Neural progenitor cell (in vitro differentiated cells): ENCODE data around the gene CCNK. TPM values are rescaled to one million over a fixed set of nuclear protein-coding genes. Genes with fewer than 3 reads are reported as not detected.

Experiments
- DNase-seq: peaks from one replicate; pipeline ENCODE4 v3.0.0-alpha.2; 2016; ENCODE audit warnings: low spot score
- H2AFZ ChIP-seq: fragments of 200-600 bp; sonication (generic); replicated peaks from 2 replicates; pipeline ENCODE4 v1.6.1; 2016; ENCODE audit warnings: antibody characterized with exemption
- H3F3A ChIP-seq: fragments of 200-600 bp; sonication (generic); 2 replicates; pipeline ENCODE4 v1.6.1; 2016; ENCODE audit warnings: antibody characterized with exemption, low read depth
- H3K27ac ChIP-seq: fragments of 200-600 bp; sonication (generic); 2 replicates; pipeline ENCODE4 v1.5.1; 2016; ENCODE audit warnings: mild to moderate bottlenecking
- H3K27me3 ChIP-seq: fragments of 200-600 bp; sonication (generic); 2 replicates; pipeline ENCODE4 v1.6.1; 2016; ENCODE audit warnings: mild to moderate bottlenecking, moderate library complexity
- H3K36me3 ChIP-seq: fragments of 200-600 bp; sonication (generic); 2 replicates; pipeline ENCODE4 v1.5.1; 2016
- H3K4me1 ChIP-seq: fragments of 200-600 bp; sonication (generic); 2 replicates; pipeline ENCODE4 v1.6.1; 2016; ENCODE audit warnings: mixed run types
- H3K4me2 ChIP-seq: fragments of 200-600 bp; sonication (generic); 2 replicates; pipeline ENCODE4 v1.6.1; 2016
- H3K4me3 ChIP-seq: fragments of 200-600 bp; sonication (generic); 2 replicates; pipeline ENCODE4 v1.5.1; 2016
- H3K79me2 ChIP-seq: fragments of 200-600 bp; sonication (generic); 2 replicates; pipeline ENCODE4 v1.6.1; 2016; ENCODE audit warnings: low read depth
- H3K9ac ChIP-seq: fragments of 200-600 bp; sonication (generic); 2 replicates; pipeline ENCODE4 v1.6.1; 2016
- H3K9me3 ChIP-seq: fragments of 200-600 bp; sonication (generic); 2 replicates; pipeline ENCODE4 v1.5.1; 2016; ENCODE audit warnings: low read depth
- H4K20me1 ChIP-seq: fragments of 200-600 bp; sonication (generic); 2 replicates; pipeline ENCODE4 v1.6.1; 2016; ENCODE audit warnings: low read depth
- H3K27ac Mint-ChIP-seq: 3 replicates; pipeline ENCODE4 v1.8.0; 2021; ENCODE audit warnings: mixed read lengths
- H3K27me3 Mint-ChIP-seq: 2 replicates; pipeline ENCODE4 v1.8.0; 2022; ENCODE audit warnings: low read depth, mild to moderate bottlenecking, inconsistent platforms, moderate library complexity, mixed read lengths; ENCODE audit not compliant: insufficient read depth
- H3K36me3 Mint-ChIP-seq: 3 replicates; pipeline ENCODE4 v1.8.0; 2021; ENCODE audit warnings: mixed read lengths
- H3K4me1 Mint-ChIP-seq: 3 replicates; pipeline ENCODE4 v1.8.0; 2021; ENCODE audit warnings: mixed read lengths
- H3K4me3 Mint-ChIP-seq: 3 replicates; pipeline ENCODE4 v1.8.0; 2021; ENCODE audit warnings: mild to moderate bottlenecking, moderate library complexity, mixed read lengths
- H3K9me3 Mint-ChIP-seq: 3 replicates; pipeline ENCODE4 v1.8.0; 2020; ENCODE audit warnings: mixed read lengths
- EZH2 ChIP-seq: fragments of 200-600 bp; sonication (generic); IDR thresholded peaks from 2 replicates; pipeline ENCODE4 v1.6.1; 2017; ENCODE audit warnings: antibody characterized with exemption, mild to moderate bottlenecking, moderate library complexity
- EZH2phosphoT487 ChIP-seq: fragments of 200-600 bp; sonication (generic); IDR thresholded peaks from 2 replicates; pipeline ENCODE4 v1.6.1; 2017; ENCODE audit warnings: antibody characterized with exemption
- total RNA-seq: library from RNA; depleted of rRNA; stranded (reverse); fragments of >200 nt; gene quantifications from 2 replicates; pipeline ENCODE4 v1.2.3, GENCODE V29; 2015; ENCODE audit warnings: low replicate concordance
- TF ChIP-seq, protein P1 (sequence below): fragments of 200-600 bp; sonication (generic); IDR thresholded peaks from 2 replicates; pipeline ENCODE4 v1.5.1; 2017; ENCODE audit warnings: antibody characterized with exemption, mild to moderate bottlenecking

The CCNK gene
- total RNA-seq, 1 donor from 2014 or later = 19.0 TPM

DNA sequence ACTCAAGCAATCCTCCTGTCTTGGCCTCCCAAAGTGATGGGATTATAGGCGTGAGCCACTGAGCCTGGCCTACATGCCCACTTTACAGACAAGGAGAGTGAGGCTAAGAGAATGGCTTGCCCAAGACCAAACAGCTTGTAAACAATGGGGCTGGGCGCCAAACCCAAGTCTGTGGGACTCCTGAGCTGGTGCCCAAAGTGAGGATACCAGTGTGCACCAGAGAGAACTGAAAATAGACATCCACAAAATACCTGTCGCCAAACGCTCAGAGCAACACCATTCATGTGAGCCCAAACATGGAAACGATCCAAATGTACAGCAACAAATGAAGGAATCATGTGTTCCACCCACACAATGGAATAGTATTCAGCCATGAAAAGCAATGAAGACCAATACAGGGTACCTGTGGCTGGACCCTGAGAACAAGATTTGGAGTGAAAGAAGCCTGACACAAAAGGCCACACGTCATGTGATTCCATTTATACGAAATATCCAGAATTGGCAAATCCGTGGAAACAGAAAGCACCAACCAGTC, 38.2 kb downstream of the CCNK start:
- H3K9ac ChIP-seq = no peak overlapping the region
- H3K4me2 ChIP-seq = no peak overlapping the region
- H3K79me2 ChIP-seq = peaks cover 44% of the 10 kb centered on the region
- no peak overlapping the region for H3K4me3 ChIP-seq
- peaks cover 30% of the 10 kb centered on the region for H3F3A ChIP-seq
- H3K4me1 ChIP-seq = peaks cover 37% of the 10 kb centered on the region
- no peaks in the 10 kb centered on the region for H3K36me3 ChIP-seq
- H3K27me3 ChIP-seq = no peaks in the 10 kb centered on the region
- Mint-ChIP-seq H3K27ac (no peak overlapping the region), H3K4me1 (peaks cover 37% of the 10 kb centered on the region), H3K4me3 (no peak overlapping the region), H3K9me3 (no peaks in the 10 kb centered on the region), H3K27me3 (no peaks in the 10 kb centered on the region), H3K36me3 (no peaks in the 10 kb centered on the region)
- DNase-seq = no peak
- no peak overlapping the region for H3K27ac ChIP-seq
- H2AFZ ChIP-seq = no peak overlapping the region
- H3K9me3 ChIP-seq = no peaks in the 10 kb centered on the region
- H4K20me1 ChIP-seq = peaks cover 28% of the 10 kb centered on the region
- TF ChIP-seq EZH2phosphoT487 (no peak), EZH2 (no peak)
- TF ChIP-seq, protein P1, sequence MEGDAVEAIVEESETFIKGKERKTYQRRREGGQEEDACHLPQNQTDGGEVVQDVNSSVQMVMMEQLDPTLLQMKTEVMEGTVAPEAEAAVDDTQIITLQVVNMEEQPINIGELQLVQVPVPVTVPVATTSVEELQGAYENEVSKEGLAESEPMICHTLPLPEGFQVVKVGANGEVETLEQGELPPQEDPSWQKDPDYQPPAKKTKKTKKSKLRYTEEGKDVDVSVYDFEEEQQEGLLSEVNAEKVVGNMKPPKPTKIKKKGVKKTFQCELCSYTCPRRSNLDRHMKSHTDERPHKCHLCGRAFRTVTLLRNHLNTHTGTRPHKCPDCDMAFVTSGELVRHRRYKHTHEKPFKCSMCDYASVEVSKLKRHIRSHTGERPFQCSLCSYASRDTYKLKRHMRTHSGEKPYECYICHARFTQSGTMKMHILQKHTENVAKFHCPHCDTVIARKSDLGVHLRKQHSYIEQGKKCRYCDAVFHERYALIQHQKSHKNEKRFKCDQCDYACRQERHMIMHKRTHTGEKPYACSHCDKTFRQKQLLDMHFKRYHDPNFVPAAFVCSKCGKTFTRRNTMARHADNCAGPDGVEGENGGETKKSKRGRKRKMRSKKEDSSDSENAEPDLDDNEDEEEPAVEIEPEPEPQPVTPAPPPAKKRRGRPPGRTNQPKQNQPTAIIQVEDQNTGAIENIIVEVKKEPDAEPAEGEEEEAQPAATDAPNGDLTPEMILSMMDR = no peak

DNA sequence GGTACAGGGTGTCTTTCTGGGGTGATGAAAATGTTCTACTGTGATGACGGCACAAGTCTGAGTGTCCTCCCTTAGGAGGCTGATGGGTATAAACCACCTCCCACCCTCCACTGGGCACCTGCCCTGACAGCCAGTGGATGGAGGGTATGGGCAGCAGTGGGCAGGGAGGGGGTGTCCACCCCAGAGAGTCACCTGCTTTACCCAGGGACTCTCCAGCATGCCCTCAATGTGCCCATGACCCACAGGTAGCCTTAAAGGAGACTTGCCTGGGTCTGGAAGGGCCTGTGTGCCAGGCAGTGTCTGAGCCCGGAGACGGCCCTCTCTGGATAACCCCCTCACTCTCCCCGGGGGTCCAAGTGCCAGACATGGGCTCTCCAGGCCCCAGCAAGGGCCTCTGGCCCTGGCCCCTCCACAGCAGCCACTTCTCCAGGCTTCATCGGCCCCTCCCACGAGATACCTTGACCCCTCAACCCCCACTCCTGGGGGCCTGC, 38.8 kb downstream of the CCNK start:
- no peak overlapping the region for H3K4me3 Mint-ChIP-seq
- no peaks in the 10 kb centered on the region for H3K36me3 Mint-ChIP-seq
- no peak overlapping the region for H3K4me2 ChIP-seq
- H3K27me3 Mint-ChIP-seq = no peaks in the 10 kb centered on the region
- H4K20me1 ChIP-seq = peaks cover 31% of the 10 kb centered on the region
- H3K27me3 ChIP-seq = no peaks in the 10 kb centered on the region
- no peak overlapping the region for H3K27ac Mint-ChIP-seq
- H3K4me3 ChIP-seq = no peak overlapping the region
- peaks cover 44% of the 10 kb centered on the region for H3K79me2 ChIP-seq
- H3K27ac ChIP-seq = no peak overlapping the region
- no peaks in the 10 kb centered on the region for H3K9me3 Mint-ChIP-seq
- TF ChIP-seq, protein P1 = no peak
- no peak for TF ChIP-seq EZH2phosphoT487
- TF ChIP-seq EZH2 = no peak
- no peaks in the 10 kb centered on the region for H3K9me3 ChIP-seq
- DNase-seq = no peak
- no peak overlapping the region for H3K9ac ChIP-seq
- peaks cover 42% of the 10 kb centered on the region for H3K4me1 Mint-ChIP-seq
- H2AFZ ChIP-seq = no peak overlapping the region
- no peaks in the 10 kb centered on the region for H3K36me3 ChIP-seq
- peaks cover 43% of the 10 kb centered on the region for H3K4me1 ChIP-seq
- peaks cover 36% of the 10 kb centered on the region for H3F3A ChIP-seq

DNA sequence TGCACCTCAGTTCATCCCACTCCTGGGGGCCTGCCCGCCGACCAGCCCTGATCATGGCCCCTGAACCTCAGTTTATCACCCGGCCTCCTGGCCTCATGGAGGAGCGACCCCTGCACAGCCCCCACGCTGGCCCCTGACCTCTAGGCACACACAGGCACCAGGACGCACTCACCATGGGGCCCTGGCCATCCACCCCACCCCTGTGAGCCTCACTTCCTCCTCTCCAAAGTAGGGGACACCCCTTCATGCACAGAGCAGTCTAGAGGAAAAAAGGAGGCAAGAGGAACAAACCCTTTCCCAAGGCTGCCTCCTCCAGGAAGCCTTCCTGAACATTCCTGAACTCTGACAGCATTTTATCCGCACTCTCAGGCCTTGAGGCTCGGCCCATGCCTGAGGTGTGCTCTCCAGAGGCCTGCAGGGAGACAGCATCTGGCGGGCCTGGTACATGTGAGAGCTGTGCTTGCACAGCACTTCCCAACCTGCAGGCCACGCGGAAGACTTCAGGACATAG, 39.4 kb downstream of the CCNK start:
- Histone ChIP-seq H3K9ac (no peak overlapping the region), H3F3A (peaks cover 38% of the 10 kb centered on the region), H4K20me1 (peaks cover 37% of the 10 kb centered on the region), H3K27ac (peak overlapping the region; percentile 95), H3K27me3 (no peaks in the 10 kb centered on the region), H3K4me1 (peaks cover 48% of the 10 kb centered on the region), H3K4me2 (no peak overlapping the region), H3K9me3 (no peaks in the 10 kb centered on the region), H3K79me2 (peaks cover 50% of the 10 kb centered on the region), H3K36me3 (no peaks in the 10 kb centered on the region), H2AFZ (no peak overlapping the region), H3K4me3 (no peak overlapping the region)
- Mint-ChIP-seq H3K4me3 (no peak overlapping the region), H3K36me3 (no peaks in the 10 kb centered on the region), H3K9me3 (no peaks in the 10 kb centered on the region), H3K27me3 (peaks cover 2% of the 10 kb centered on the region), H3K4me1 (peaks cover 47% of the 10 kb centered on the region), H3K27ac (peak overlapping the region; percentile 53)
- DNase-seq = no peak
- no peak for TF ChIP-seq EZH2phosphoT487
- no peak for TF ChIP-seq EZH2
- TF ChIP-seq, protein P1 = no peak
